ENCODE results near the gene SLC24A3.

GRCh38 chr20:19378058-19378457 is 165.6 kb downstream of the SLC24A3 start:
- no peak for TF ChIP-seq CTCF (IDR thresholded peaks at IDR 0.05; ENCODE audit: low read depth, low read length)
- TF ChIP-seq POLR2A (IDR thresholded peaks at IDR 0.05; ENCODE audit: extremely low read depth, insufficient read length), result no peak
- no peak for TF ChIP-seq MAX (IDR thresholded peaks at IDR 0.05; ENCODE audit: low read depth, low read length)

Measured in NB4 (cell line).